Stimulated activated naive CD8-positive, alpha-beta T cell treated with anti-CD3 and anti-CD28 coated beads, Interleukin-15, Interleukin-2, amounts not matched to agents 100 U/mL and 50 U/mL, for 24 hours (primary cell): ENCODE data around the gene FOXO1.

ENCODE experiments used
- ATAC-seq: fragments of 150-1000 bp; cut with Tn5 transposase; one replicate; pipeline ENCODE4 v1.10.0; 2021
- DNase-seq: peaks from one replicate; pipeline ENCODE4 v3.0.0; 2021

Gene FOXO1

GRCh38 chr13:40547591-40548315, 118.7 kb downstream of the FOXO1 start:
- ATAC-seq (peak; percentile 70), DNase-seq (no peak)

DNA sequence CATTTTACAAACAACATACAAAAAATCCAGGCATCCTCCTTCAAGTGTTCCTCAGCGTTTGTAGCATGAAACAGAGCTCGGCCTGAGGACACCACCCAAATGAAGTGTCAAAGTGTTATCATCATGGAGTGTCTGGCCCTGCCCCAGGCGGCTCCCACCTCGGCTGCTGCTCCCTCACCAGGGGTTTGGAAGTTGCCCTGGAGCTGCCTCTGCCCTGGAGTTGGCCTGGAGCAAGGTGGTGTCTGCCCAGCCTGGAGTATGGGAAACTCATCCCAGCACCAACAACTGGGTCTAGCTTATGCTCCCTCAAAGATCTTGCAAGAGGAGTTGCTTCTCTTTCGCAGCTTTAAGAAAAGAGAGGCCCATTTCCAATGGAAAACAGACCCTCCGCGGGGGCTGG, 120.4 kb downstream of the FOXO1 start:
- DNase-seq: no peak
- no peak for ATAC-seq

GRCh38 chr13:40540328-40541044, 126.0 kb downstream of the FOXO1 start:
- ATAC-seq: no peak
- DNase-seq: no peak

DNA sequence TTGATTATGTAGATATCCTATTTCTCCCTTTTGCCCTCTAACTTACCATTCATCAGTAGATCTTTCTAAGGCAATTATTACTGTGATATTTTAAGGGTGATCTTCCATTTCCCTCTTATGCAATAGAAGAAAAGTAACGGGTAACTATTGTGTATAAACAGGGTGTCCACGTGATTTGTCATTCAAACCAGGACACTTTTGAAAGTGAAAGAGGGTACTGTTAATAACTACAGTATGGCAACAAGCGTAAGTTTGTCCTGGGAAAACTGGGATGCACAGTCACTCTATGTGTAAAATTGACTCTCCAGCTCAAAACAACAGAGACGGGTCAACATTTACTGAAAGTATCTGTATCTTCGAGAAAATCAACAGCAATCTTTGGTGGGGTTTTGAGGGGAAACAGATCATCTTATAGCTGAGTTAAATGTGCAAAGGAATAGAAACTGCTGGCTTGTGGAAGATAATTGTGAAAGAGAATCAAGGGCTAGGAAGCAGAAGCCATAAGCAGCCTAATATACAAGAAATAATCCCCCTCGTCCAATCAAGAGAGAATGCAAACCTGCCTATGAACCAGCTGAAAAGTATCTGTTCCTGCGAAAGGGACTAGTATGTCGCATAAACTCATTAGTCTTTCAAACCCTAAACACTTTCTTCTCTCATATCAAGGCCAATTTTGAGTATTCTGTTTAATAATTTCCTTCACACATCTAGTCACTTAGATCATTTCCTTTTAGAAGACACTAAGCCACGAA, 126.7 kb downstream of the FOXO1 start:
- no peak for ATAC-seq

DNA sequence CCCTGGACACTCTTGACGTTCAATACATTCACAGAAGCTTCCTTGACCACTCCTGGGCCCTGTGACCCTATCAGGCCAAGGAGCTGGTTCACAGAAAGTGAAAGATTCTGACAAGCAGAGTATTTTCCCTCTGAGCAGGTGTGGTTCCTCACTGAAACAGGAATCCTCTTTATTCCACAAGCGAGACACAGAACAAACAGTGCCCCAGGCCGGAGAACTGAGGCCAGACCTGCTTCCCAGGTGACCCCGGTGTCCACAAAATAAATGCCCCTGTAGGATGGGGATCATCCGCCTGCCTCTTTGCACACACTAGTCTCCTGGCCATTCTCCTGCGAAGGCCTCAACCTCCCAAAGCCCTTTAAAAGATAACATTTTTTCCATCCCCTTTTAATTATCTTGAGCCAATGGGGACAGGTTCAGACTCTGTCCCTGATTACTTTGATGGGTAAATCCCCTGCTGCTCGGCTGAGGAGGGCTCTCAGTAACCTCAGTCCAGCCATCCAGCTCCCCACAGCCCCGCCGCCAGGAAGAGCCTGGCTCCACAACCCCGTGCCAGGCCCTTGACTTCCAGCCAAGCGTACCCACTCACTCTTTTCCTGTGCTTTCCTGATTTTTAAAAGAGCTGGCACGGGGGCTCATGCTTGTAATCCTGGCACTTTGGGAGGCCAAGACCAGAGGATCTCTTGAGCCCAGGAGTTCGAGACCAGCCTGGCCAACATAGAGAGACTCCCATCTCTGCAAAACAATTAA, 129.1 kb downstream of the FOXO1 start:
- ATAC-seq (no peak), DNase-seq (no peak)

More for the DNA sequence above, 126.7 kb downstream of the FOXO1 start:
- no peak for DNase-seq

GRCh38 chr13:40536443-40537113, 129.9 kb downstream of the FOXO1 start:
- ATAC-seq (no peak), DNase-seq (no peak)

- DNase-seq (no peak), ATAC-seq (no peak)
Measured at GRCh38 chr13:40535345-40535836, 131.1 kb downstream of the FOXO1 start.

DNA sequence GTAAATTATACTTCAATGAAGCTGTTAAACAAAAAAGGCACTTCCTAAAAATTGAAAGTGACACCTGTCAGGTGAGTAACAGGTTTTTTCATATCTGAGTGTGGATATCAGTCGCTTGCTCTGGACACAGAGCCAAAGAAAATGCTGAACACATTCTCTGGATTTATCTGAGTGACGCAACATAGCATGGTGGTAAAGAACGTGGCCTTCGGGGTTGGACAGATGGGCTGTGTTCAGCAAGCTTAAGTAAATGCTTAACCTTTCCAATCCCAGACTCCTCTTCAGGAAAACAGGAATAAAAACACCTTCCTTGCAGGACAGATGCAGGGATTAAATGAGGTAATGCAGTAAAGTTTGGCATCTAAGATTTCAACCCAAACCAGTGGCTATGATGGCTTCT, 132.0 kb downstream of the FOXO1 start:
- no peak for DNase-seq
- no peak for ATAC-seq

DNA sequence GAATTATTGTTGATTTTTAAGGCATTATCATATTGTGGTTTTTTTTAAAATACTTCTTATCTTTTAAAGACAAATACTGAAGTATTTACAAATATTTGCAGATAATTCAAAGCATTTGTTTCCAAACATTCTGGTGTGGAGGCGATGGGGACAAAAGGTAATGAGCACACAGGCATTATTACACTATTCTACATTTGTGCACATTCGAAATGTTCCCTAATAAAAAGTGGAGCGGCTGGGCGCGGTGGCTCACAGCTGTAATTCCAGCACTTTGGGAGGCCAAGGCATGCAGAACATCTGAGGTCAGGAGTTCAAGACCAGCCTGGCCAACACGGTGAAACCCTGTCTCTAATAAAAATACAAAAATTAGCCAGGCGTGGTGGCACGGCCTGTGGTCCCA, 133.4 kb downstream of the FOXO1 start:
- DNase-seq (no peak), ATAC-seq (no peak)

DNA sequence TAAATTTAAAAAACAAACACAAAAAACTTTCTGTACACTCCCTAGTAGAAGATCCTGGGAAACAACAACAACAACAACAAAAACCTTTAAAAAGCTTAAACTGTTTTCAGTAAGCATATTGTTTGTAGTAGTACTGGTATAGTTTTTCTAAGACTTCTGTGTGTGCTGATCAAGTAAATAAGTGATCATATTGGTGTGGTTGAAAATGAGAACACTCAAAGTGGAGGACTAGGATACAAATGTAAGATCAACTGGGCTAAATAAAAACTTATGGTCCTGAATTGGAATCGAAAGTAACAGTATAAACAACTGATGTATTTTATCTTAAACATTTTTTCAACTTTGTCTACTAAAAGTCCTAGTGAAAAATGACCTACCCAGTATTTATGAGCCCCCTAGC, 135.5 kb downstream of the FOXO1 start:
- ATAC-seq (no peak), DNase-seq (no peak)

GRCh38 chr13:40528881-40529280, 137.6 kb downstream of the FOXO1 start:
- ATAC-seq (no peak), DNase-seq (no peak)

DNA sequence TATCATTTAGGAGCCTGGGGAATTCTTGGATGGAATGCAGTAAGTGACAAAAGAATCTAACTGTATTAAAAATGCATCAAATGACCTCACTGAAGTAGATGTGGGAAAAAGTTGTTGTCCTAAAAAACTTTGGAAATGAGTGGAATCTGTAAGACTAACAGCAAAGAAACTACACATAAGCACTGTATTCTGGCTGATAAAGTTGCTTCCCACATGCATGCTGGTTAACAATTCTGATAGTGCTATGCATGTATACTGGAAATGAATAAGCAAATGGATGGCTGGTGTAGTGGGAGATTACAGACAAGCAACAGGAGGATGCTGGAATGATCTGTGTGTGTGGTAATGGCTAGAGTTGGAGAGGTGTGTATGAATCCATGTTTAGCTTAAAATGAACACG, 138.5 kb downstream of the FOXO1 start:
- DNase-seq (no peak), ATAC-seq (no peak)

GRCh38 chr13:40522282-40522681, 144.2 kb downstream of the FOXO1 start:
- no peak for DNase-seq
- ATAC-seq: no peak

- ATAC-seq: no peak
- no peak for DNase-seq
Measured at GRCh38 chr13:40520916-40521315, 145.5 kb downstream of the FOXO1 start.

DNA sequence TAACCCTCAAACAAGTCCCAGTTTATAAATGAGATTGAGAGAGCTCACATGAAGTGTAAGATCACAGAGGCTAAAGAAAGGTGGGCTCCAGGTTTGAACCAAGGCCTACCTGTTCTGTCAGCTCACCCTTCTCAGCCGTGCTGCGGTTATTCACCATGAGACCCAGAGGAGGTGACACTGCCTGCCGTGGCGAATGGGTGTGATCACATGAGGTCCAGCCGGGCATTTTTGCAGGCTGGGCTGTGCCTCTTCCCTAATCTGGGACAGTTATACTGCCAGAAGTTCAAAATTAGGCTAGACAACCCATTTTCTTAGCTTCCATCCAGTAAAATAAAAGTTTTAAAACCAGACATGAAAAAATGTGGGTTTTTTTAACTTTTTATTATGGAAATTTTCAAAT, 146.8 kb downstream of the FOXO1 start:
- DNase-seq (no peak), ATAC-seq (no peak)

DNA sequence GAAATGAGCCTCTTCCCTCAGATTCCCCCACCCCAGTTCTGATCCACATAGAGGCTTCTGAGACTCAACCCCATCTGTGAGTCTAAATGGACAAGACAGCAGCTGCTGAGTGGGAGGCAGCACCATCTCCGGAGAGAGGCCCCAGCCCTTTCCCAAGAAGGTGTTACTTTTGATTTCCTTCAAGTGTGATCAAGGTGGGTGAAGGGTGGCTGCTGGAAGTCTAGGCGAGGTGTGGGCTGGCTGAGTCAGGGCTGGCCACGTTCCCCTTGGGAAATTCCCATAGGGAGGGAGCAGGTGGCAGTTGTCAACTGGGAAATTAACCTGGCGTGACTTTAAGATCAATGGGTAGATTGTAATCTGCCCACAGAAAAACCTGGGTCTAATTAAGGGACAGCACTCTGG, 148.0 kb downstream of the FOXO1 start:
- ATAC-seq (peak; percentile 77), DNase-seq (peak; percentile 76)

DNA sequence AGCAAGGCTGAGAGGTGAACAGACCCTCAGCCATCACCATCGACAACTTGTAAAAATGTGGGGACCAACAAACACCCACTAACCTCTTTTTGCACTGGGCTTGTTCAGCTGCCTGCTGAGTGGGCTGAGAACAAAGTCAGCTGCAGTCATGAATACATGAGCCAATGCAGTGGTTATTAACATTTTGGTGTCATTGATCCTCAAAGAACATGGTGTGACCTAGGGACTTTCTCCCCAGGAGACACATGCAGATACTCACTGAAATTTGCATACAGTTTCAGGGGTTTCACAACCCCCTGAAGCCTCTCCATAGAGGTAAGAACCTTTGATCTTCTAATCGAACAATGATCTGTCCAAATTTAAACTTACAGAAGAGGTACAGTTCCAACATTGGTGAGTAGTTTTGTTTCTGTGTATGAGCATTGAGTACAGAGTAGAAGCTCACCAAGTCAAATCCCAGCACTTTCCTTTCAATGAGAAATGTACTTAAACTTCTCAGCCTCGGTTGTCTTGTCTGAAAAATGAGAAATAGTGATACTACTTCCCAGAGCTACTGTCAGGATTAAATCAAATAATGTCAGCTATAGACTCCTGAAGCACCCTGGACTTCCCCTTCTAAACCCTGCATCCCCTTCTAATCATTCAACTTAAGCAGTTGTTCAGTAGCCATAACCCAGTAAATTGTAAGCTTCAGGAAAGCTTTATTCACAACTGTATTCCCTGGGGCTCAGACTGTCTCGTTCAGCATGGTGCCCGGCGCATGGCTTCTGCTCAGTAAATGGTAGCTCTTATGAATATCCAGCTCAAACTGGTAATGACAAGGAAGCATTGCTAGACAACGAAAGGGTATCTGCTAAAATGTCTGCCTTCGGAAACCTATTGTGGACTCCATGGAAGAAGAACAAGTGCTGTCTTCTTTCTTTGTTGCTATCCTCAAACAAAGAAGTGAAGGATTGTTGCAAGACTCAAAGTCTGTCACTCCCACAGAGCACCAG, 148.7 kb downstream of the FOXO1 start:
- ATAC-seq (peak; percentile 86), DNase-seq (peak; percentile 42)

DNA sequence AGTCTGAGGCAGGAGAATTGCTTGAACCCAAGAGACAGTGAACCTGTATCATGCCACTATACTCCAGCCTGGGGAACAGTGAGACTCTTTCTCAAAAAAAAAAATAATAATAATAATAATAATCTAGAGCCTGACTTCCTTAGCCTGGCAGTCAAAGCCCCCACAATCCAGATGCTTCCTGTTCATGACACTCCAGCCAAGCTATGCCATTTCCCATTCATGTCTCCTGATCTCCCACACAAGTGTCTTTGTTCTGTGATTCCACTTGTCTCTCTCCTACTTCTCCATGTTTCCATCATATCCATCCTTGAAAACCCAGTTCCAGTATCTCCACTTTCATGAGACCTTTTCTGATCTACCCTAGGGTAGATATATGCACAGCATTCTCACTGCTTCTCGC, 150.7 kb downstream of the FOXO1 start:
- ATAC-seq (no peak), DNase-seq (no peak)

DNA sequence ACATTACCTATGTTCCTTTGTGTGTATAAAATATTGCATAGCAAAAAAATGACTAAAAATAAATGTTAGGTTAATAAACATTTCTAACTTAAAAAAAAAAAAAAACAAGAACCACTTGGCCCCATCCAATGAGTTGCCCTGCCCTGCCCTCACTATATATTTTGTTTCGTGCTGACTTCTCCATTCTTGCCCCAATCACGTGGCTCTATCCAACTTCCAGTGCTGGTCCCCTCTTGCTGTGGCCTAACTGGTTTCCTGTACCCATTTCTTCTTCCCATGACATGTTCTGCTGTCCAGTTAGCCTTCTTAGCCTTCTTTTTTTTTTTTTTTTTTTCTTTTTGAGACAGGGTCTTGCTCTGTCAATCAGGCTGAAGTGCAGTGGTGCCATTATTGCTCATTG, 151.6 kb downstream of the FOXO1 start:
- ATAC-seq: no peak
- no peak for DNase-seq

DNA sequence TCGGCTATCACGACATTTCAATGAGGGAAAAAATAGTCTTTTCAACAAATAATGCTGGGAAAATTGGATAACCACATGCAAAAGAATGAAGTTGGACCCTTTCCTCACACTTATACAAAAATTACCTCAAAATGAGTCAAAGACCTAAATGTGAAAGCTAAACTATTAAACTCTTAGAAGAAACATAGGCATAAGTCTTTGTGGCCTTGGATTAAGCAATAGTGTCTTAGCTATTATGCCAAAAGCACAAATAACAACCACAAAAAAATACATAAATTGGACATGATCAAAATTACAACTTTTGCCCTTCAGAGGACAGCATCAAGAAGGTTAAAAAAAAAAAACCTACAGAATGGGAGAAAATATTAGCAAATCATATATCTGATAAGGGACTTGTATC, 156.6 kb downstream of the FOXO1 start:
- ATAC-seq (no peak), DNase-seq (no peak)
